NCI-H526 treated with DMSO at 0.1 percent for 48 hours (cell line): ENCODE results near the gene SMIM35.

Source experiments
- DNase-seq: peaks from one replicate; lab custom pipeline; 2025; lab: John Stamatoyannopoulos, UW

Gene SMIM35

GRCh38 chr11:118002541-118003423, 84.0 kb downstream of the SMIM35 start:
- no peak for DNase-seq

GRCh38 chr11:118002010-118002540, 84.7 kb downstream of the SMIM35 start:
- no peak for DNase-seq

- DNase-seq: no peak
These were observed 85.2 kb downstream of the SMIM35 start for GRCh38 chr11:118001494-118001971.

- no peak for DNase-seq
These were observed 85.9 kb downstream of the SMIM35 start for GRCh38 chr11:118000850-118001228.

GRCh38 chr11:118000067-118000849, 86.5 kb downstream of the SMIM35 start:
- DNase-seq: no peak

- DNase-seq: no peak
These were observed 87.3 kb downstream of the SMIM35 start for GRCh38 chr11:117999354-117999993.

DNA sequence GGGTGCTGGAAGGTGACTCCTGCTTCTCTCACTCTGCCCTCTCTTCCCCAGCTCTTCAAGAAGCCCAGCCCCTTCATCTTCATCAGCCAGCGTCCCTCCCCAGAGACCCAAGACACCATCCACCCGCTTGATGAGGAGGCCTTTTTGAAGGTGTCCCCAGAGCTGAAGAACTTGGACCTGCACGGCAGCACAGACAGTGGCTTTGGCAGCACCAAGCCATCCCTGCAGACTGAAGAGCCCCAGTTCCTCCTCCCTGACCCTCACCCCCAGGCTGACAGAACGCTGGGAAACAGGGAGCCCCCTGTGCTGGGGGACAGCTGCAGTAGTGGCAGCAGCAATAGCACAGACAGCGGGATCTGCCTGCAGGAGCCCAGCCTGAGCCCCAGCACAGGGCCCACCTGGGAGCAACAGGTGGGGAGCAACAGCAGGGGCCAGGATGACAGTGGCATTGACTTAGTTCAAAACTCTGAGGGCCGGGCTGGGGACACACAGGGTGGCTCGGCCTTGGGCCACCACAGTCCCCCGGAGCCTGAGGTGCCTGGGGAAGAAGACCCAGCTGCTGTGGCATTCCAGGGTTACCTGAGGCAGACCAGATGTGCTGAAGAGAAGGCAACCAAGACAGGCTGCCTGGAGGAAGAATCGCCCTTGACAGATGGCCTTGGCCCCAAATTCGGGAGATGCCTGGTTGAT, 88.0 kb downstream of the SMIM35 start:
- DNase-seq: no peak

DNA sequence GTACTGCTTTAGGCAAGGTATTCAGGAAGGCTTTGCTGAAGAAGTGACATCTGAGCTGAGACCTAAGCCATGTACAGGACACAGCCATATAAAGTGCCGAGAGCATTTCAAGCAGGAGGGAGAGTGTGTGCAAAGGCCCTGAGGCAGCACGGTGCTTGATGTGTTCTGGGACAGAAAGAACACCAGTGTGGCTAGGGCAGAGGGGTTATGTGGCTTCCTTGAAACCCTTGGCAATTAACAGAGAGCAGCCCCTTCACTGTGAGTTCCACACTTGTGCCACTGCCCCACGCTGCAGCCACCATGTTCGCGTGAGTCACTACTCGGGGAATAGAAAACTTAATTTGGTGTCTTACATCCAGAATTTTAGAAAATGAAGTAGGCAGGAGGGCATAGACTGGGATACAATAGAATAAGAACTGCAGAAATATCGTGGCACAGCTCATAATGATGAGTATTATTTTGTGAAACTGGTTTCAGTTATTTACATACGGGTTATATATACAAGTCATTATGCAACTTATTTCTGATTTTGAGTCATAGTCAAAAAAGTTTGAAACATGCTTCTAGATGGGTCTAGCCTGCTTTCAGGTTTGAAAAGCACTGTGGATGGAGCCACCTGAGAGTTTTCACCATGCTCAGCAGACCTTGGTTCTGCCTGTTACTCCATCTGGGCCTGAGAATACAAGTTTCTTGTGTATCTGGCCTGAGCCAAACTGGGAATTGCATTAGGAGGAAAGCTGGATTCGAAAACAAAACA, 88.8 kb downstream of the SMIM35 start:
- no peak for DNase-seq

DNA sequence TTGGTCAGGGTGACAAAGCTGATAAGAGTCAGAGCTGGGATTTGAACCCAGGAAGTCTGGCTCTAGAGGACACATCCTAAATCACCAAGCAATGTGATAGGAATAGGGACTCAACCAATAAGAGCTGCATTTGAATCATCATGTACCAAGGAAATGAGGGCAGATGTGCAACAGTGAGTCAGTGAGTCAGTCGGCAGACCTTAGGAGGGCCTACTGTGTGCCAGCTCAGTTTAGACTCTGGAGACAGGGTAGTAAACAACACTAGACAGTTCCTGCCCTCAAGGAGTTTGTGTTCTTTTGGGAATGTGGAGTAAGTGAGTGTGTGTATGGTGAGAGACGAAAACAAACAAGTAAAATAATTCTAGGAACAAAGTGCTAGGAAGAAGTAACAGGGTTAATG, 89.4 kb downstream of the SMIM35 start:
- DNase-seq: no peak

GRCh38 chr11:117996058-117996457, 90.7 kb downstream of the SMIM35 start:
- no peak for DNase-seq

DNA sequence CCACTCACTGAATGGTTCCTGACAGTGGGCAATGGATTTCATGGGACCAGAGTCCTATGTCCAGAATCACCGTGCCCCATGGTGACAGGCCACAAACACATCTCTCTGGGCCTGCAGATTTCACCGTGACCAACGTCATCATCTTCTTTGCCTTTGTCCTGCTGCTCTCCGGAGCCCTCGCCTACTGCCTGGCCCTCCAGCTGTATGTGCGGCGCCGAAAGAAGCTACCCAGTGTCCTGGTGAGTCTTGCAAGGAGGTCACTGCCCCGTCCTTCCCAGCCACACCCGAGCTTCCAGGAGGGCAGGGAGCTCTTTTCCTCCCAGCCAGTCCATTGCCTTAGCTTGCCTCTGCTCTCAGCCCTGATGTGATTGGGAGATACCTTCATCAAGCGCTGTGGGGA, 91.3 kb downstream of the SMIM35 start:
- no peak for DNase-seq

GRCh38 chr11:117993988-117994745, 92.6 kb downstream of the SMIM35 start:
- no peak for DNase-seq

- no peak for DNase-seq
These were observed 94.1 kb downstream of the SMIM35 start for GRCh38 chr11:117992620-117993019.

DNA sequence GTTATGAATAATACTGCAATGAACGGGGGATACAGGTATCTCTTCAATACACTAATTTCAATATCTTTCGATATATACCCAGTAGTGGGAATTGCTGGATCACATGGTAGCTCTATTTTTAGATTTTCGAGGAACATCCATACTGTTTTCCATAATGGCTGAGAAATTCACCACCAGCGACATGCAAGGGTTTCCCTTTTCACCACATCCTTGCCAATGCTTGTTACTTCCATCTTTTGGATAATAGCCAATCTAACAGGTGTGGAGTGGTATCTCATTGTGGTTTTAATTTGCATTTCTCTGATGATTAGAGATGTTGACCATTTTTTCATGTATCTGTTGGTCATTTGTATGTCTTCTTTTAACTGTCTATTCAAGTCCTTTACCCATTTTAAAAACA, 94.6 kb downstream of the SMIM35 start:
- peak; percentile 50 for DNase-seq

DNA sequence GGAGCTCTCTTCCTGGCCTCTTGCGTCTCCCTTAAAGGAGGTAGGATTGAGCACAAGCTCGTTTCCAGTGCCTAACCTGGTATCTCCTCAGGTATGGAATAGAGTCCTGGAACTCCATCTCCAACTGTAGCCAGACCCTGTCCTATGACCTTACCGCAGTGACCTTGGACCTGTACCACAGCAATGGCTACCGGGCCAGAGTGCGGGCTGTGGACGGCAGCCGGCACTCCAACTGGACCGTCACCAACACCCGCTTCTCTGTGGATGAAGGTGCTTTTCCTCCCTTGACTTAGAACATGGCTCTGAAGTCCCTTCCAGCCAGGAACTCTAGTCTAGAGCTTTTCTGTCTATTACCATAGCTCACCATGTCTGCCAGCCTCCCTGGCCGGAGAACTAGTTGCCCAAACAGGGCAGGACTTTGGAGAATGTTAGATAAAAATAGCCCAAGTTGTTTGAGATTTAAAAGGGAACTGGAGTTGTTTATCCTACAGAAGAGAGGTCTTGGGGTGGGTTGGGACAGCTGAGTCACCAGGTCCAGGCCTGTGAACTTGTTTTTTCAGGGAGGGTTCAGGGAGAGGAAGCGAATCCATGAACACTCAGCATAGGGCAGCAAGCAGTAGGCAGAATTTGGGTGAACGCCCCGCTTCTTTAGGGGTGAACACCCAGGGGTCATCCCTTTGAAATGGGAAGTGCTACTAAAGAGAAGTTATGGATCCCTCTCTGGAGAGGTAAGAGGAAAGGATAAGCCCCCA, 97.2 kb downstream of the SMIM35 start:
- DNase-seq: no peak

GRCh38 chr11:117986981-117987574, 99.7 kb downstream of the SMIM35 start:
- DNase-seq: no peak

- peak; percentile 95 for DNase-seq
These were observed 100.5 kb downstream of the SMIM35 start, which contains the start of gene IL10RA for GRCh38 chr11:117985953-117986887. Gene IL10RA (plus strand): TSS chr11:117986394. CDS start chr11:117986468, 74 bp downstream.

GRCh38 chr11:117984476-117984875, 102.3 kb downstream of the SMIM35 start:
- no peak for DNase-seq
